AML-193 (cell line): ENCODE measurements around the gene SKA2.
"Not testable (repeated sequence)": the region's sequence is repeated elsewhere in the genome, so short reads cannot be mapped to it uniquely, and the experiment has no call there.

Experiments used
- DNase-seq, 2 experiments: peaks; one replicate each; lab custom pipeline; 2025; lab: John Stamatoyannopoulos, UW

SKA2 gene

GRCh38 chr17:59154721-59155438 is at the start of gene SKA2:
SKA2 (minus strand) TSS chr17:59155186; CDS start chr17:59155163, 23 bp downstream.
- DNase-seq = peak; percentile 100

GRCh38 chr17:59202320-59202719 is 47.3 kb upstream of the SKA2 start:
- no peak for DNase-seq

DNA sequence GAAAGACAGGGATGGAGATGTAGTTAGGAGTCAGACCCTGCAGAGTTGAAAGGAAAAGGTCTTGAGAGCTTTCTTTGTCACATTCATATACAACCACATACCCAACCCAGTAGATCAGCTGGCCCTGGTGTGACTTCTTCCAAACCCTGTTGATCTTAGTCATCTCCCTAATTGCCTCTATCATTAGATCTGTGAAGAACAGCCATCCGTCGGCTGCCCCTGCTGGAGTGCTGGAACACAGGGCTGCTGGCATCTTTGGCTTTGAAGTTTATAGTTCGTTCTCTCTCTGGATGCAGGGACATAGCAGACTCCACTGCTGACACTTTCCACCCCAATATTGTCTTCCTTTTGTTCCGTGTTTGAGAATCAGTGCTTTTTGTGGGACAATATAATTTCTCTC is 44.4 kb upstream of the SKA2 start:
- DNase-seq = no peak

GRCh38 chr17:59193336-59193862 is 38.4 kb upstream of the SKA2 start:
- no peak for DNase-seq

- DNase-seq = no peak
Measured at GRCh38 chr17:59190806-59191205, 35.8 kb upstream of the SKA2 start.

- no peak for DNase-seq
Measured at GRCh38 chr17:59186850-59187249, 31.9 kb upstream of the SKA2 start.

- no peak for DNase-seq
Measured at GRCh38 chr17:59185997-59186396, 31.0 kb upstream of the SKA2 start.

DNA sequence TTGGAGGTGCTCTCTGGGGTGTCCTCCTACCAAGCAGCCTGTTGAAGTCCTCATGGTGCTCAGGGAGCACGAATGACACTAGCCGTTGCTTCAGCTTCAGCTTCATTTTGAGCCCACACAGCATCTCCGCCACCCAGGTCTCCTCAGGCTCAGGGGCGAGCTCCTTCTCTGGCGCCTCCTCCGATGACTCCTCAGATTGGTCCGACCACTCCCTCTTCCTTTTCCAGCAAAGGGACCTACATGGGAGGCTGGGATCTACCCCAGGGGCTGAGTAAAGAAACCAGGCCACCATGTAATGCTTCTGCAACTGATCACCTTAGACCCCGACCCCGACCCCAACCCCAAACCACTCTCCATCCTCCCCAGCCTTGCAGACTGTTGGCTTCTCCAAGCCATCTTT is 26.5 kb upstream of the SKA2 start:
- no peak for DNase-seq

DNA sequence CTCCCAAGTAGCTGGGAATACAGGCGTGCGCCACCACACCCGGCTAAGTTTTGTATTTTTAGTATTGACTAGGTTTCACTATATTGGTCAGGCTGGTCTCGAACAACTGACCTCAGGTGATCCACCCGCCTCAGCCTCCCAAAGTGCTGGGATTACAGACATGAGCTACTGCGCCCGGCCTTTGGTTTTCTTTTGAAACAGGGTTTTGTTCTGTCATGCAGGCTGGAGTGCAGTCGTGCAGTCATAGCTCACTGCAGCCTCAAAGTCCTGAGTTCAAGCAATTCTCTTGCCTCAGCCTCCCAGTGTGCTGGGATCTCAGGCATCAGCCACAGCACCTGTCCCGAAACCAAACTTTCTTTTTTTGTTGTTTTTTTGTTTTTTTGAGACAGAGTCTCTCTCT is 25.6 kb upstream of the SKA2 start:
- DNase-seq = no peak

DNA sequence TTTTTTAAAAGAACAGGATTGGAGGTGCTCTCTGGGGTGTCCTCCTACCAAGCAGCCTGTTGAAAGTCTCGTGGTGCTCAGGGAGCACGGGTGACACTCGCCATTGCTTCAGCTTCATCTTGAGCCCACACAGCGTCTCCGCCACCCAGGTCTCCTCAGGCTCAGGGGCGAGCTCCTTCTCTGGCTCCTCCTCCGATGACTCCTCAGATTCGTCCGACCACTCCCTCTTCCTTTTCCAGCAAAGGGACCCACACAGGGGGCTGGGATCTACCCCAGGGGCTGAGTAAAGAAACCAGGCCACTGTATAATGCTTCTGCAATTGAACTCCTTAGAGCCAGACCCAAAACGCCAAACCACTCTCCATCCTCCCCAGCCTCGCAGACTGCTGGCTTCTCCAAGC is 24.6 kb upstream of the SKA2 start:
- not testable (repeated sequence) for DNase-seq

- DNase-seq = no peak
Measured at GRCh38 chr17:59178266-59178985, 23.4 kb upstream of the SKA2 start.

GRCh38 chr17:59175076-59175475 is 20.1 kb upstream of the SKA2 start:
- no peak for DNase-seq

DNA sequence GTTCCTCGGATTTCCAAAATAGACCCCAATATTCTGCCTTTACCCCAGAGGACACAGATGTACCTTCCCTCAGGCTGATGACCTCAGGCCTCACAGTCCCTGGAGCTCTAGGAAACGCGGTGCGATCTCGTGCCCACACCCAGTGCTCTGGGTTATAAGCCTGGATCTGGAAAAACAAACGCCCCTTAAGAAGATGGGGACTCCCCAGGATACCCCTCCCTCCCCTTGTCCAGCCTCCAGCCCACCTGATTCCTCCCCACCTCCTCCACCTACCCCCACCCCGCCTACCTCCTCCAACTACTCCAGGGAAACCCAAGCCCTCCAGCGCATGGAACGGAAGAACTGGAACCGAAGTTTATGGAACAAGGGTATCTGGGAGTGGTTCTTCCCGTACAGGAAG is 19.7 kb upstream of the SKA2 start:
- no peak for DNase-seq

- no peak for DNase-seq
Measured at GRCh38 chr17:59172436-59173004, 17.5 kb upstream of the SKA2 start.

DNA sequence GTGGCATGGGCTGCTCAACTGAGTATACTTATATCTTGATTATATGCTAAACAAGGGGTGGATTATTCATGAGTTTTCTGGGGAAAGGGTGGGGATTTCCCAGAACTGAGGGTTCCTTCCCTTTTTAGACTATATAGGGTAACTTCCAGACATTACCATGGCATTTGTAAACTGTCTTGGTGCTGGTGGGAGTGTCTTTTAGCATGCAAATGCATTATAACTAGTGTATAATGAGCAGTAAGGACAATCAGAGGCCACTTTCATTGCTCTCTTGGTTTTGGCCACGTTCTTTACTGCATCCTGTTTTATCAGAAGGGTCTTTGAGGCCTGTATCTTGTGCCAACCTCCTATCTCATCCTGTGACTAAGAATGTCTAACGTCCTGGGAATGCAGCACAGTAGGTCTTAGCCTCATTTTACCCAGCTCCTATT is 12.6 kb upstream of the SKA2 start:
- DNase-seq = no peak

- DNase-seq = peak; percentile 44 to 66
Measured at GRCh38 chr17:59165933-59166342, 11.0 kb upstream of the SKA2 start.

- no peak for DNase-seq
Measured at GRCh38 chr17:59161477-59161876, 6.5 kb upstream of the SKA2 start.

DNA sequence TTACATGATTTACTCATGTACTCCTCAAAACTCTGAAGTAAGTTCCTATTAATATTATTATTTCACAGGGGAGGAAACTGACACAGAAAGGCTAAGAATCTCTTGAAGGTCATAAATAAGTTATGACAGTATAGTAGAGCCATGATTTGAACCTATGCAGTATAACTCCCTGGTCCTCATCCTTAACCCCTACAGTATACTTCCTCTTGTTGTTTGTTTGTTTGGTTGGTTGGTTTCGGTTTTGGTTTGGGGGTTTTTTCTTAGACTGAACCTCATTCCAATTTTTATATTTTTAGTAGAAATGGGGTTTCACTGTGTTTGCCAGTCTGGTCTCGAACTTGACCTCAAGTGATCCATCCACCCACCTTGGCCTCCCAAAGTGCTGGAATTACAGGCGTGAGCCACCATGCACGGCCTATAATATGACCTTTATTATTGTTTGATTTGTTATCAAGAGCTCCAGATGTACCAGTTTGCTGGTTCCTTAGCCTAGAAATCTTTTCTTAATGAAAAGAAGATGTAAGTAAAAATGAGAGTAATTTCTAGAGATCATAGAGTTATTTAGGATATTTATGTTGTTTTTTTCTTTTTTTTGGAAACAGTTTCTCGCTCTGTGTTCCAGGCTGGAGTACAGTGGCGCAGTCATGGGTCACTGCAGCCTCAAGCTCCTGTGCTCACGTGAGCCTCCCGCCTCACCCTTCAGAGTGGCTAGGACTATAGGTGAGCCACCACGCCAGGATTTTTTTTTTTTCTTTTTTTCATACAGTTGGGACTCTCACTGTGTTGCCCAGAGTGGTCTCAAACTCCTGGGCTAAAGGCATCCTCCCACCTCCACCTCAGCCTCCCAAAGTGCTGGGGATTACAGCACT is 5.4 kb upstream of the SKA2 start:
- no peak for DNase-seq

DNA sequence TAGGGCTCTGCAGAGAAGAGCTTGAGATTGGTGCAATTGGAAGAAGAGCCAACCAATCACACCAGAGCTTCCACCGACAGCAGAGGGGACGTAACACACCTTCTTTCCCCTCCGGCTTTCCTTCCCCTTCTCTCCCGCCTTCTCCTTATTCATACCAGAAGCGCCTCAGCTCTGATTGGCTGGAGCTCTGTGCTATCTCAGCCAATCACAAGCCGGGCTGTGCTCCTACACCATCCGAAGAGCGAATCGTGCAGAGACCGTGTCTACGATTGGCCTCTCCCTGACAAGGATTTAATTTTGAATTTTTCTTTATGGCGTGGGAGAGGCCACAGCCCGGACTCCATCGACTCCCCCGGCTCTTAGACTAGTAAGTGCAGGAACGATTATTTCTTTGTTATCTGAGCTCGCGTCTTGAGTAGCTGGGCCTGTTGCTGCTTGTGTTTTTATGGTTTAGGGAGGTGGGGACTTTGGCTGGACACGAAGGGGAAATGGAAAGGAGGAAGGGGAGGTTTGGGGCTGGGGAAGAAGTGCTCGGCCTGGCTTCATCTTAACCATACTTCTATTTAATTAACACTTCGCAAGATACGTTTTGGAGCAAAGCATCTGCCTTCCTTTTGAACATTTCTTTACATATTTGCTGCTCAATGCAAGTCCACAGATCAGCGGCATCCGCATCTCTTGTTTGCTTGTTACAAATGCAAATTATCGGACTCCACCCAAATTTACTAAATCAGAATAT is 622 bp upstream of the SKA2 start, which contains the start of gene PRR11:
Gene PRR11, plus strand, starts transcription at position 308 of the 739 bp plus-strand sequence. CDS start 14,007 bp downstream, outside the sequence.
- peak; percentile 100 for DNase-seq

DNA sequence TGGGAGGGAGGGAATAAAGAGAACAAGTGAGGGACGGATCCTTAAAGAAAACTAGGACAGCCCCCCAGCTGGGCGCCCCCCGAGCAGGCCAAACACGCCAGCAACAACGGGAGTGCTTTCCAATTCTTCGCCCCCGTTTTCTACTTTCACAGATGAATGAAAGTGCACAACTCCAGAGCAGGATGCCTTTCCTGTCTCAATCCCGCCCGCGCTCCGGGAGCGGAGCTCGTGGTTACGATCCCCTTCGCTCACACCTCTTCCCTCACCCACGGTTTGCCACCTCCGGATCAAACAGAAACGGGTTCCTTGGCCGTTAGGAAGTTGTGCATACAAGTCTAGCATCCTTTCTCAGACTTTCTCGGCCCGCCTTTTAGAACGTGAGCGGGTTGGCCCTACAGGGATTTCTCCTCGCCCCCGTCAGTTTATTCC is 680 bp downstream of the SKA2 start:
- DNase-seq = peak; percentile 32 to 67

- DNase-seq = no peak
Measured at GRCh38 chr17:59152925-59153324, 2.1 kb downstream of the SKA2 start.
